HEK293 (cell line): ENCODE results near the gene SP8.

Source experiments
- CTCF ChIA-PET: fragments of 350-600 bp; formaldehyde crosslinking; extraction: SDS; loops from one replicate; lab custom pipeline; 2021; ENCODE audit warnings: antibody characterized with exemption; lab: Yijun Ruan, JAX
- POLR2A ChIA-PET: fragments of 300-600 bp; formaldehyde crosslinking; extraction: SDS; loops from one replicate; lab custom pipeline; 2020; ENCODE audit warnings: antibody characterized with exemption, inconsistent platforms; lab: Yijun Ruan, JAX
- H3K27ac ChIP-seq: fragments of 200-500 bp; sonication (Bioruptor generic); 2 replicates; pipeline ENCODE4 v1.5.1; 2014; ENCODE audit warnings: low read depth, low read length, control low read depth, inconsistent platforms; ENCODE audit errors: extremely low read depth
- H3K36me3 ChIP-seq, 2 experiments: fragments of 200-500 bp in 1 of 2; sonication (Bioruptor generic) in 1 of 2; 1 replicate in 1 of 2; 2 replicates in 1 of 2; pipeline ENCODE4 v1.5.1; 2014 to 2017; ENCODE audit warnings: inconsistent platforms in 2 of 2, low read length in 2 of 2; ENCODE audit not compliant: control insufficient read depth in 2 of 2, insufficient read depth in 1 of 2
- H3K4me1 ChIP-seq: fragments of 200-500 bp; sonication (Bioruptor generic); 2 replicates; pipeline ENCODE4 v1.5.1; 2014; ENCODE audit warnings: mild to moderate bottlenecking, low read length, inconsistent platforms; ENCODE audit not compliant: control insufficient read depth, insufficient read depth
- H3K4me3 ChIP-seq: 2 replicates; pipeline ENCODE4 v1.5.1; 2011; ENCODE audit warnings: low read depth, mild to moderate bottlenecking, control low read depth, low read length, moderate library complexity
- H3K9me3 ChIP-seq: fragments of 200-500 bp; sonication (Bioruptor generic); 2 replicates; pipeline ENCODE4 v1.5.1; 2014; ENCODE audit warnings: low read depth, low read length, inconsistent platforms; ENCODE audit not compliant: control insufficient read depth, insufficient read depth
- HOXA7 ChIP-seq: sonication (generic); formaldehyde crosslinking; IDR thresholded peaks from 2 replicates; pipeline ENCODE4 v1.8.1; 2022; ENCODE audit warnings: missing genetic modification reagents, borderline replicate concordance
- HOXC10 ChIP-seq: sonication (generic); formaldehyde crosslinking; IDR thresholded peaks from 2 replicates; pipeline ENCODE4 v1.8.1; 2023; ENCODE audit warnings: mild to moderate bottlenecking, missing genetic modification reagents
- MEIS1 ChIP-seq: sonication (generic); formaldehyde crosslinking; IDR thresholded peaks from 2 replicates; pipeline ENCODE4 v1.8.1; 2022; ENCODE audit warnings: missing genetic modification reagents, mild to moderate bottlenecking, borderline replicate concordance
- MZF1 ChIP-seq: fragments of 450-650 bp; formaldehyde crosslinking; IDR thresholded peaks from 2 replicates; pipeline ENCODE4 v1.5.1; 2017; ENCODE audit warnings: missing biosample characterization, missing genetic modification characterization, borderline replicate concordance
- PRDM4 ChIP-seq: fragments of 450-650 bp; formaldehyde crosslinking; IDR thresholded peaks from 2 replicates; pipeline ENCODE4 v1.5.1; 2017; ENCODE audit warnings: missing biosample characterization, missing genetic modification characterization
- PRDM6 ChIP-seq: fragments of 450-650 bp; formaldehyde crosslinking; IDR thresholded peaks from 2 replicates; pipeline ENCODE4 v1.5.1; 2017; ENCODE audit warnings: missing biosample characterization, missing genetic modification characterization
- SP7 ChIP-seq: fragments of 450-650 bp; formaldehyde crosslinking; IDR thresholded peaks from 2 replicates; pipeline ENCODE4 v1.5.1; 2016; ENCODE audit warnings: missing biosample characterization, missing genetic modification characterization
- ZBTB21 ChIP-seq: fragments of 450-650 bp; formaldehyde crosslinking; IDR thresholded peaks from 2 replicates; pipeline ENCODE4 v1.5.1; 2017; ENCODE audit warnings: missing biosample characterization, missing genetic modification characterization
- ZBTB44 ChIP-seq: fragments of 450-650 bp; IDR thresholded peaks from 2 replicates; pipeline ENCODE4 v1.5.1; 2018; ENCODE audit warnings: missing biosample characterization, mild to moderate bottlenecking, missing genetic modification characterization
- ZBTB8A ChIP-seq: fragments of 450-650 bp; formaldehyde crosslinking; IDR thresholded peaks from 2 replicates; pipeline ENCODE4 v1.5.1; 2016; ENCODE audit warnings: missing biosample characterization, missing genetic modification characterization
- ZNF10 ChIP-seq: fragments of 450-650 bp; formaldehyde crosslinking; IDR thresholded peaks from 2 replicates; pipeline ENCODE4 v1.5.1; 2017; ENCODE audit warnings: missing biosample characterization, missing genetic modification characterization
- ZNF155 ChIP-seq: fragments of 450-650 bp; formaldehyde crosslinking; IDR thresholded peaks from 2 replicates; pipeline ENCODE4 v1.5.1; 2016; ENCODE audit warnings: missing biosample characterization, missing genetic modification characterization
- ZNF202 ChIP-seq: fragments of 450-650 bp; formaldehyde crosslinking; IDR thresholded peaks from 2 replicates; pipeline ENCODE4 v1.5.1; 2016; ENCODE audit warnings: missing biosample characterization, missing genetic modification characterization, borderline replicate concordance
- ZNF214 ChIP-seq: fragments of 450-650 bp; formaldehyde crosslinking; IDR thresholded peaks from 2 replicates; pipeline ENCODE4 v1.5.1; 2017; ENCODE audit warnings: missing biosample characterization, mild to moderate bottlenecking, missing genetic modification characterization, borderline replicate concordance
- ZNF280C ChIP-seq: fragments of 450-650 bp; formaldehyde crosslinking; IDR thresholded peaks from 2 replicates; pipeline ENCODE4 v1.5.1; 2016; ENCODE audit warnings: missing biosample characterization, missing genetic modification characterization
- ZNF350 ChIP-seq: fragments of 450-650 bp; formaldehyde crosslinking; IDR thresholded peaks from 2 replicates; pipeline ENCODE4 v1.5.0; 2017; ENCODE audit warnings: missing biosample characterization, mild to moderate bottlenecking, missing genetic modification characterization
- ZNF366 ChIP-seq: fragments of 450-650 bp; formaldehyde crosslinking; conservative IDR thresholded peaks from 2 replicates; pipeline ENCODE4 v1.5.1; 2016; ENCODE audit warnings: missing biosample characterization, missing genetic modification characterization
- ZNF37A ChIP-seq: fragments of 450-650 bp; IDR thresholded peaks from 2 replicates; pipeline ENCODE4 v1.5.1; 2018; ENCODE audit warnings: missing biosample characterization, missing genetic modification characterization
- ZNF510 ChIP-seq: fragments of 450-650 bp; formaldehyde crosslinking; IDR thresholded peaks from 2 replicates; pipeline ENCODE4 v1.5.1; 2018; ENCODE audit warnings: mild to moderate bottlenecking, missing genetic modification characterization, missing biosample characterization; ENCODE audit not compliant: insufficient replicate concordance
- ZNF513 ChIP-seq: fragments of 450-650 bp; IDR thresholded peaks from 2 replicates; pipeline ENCODE4 v1.5.1; 2018; ENCODE audit warnings: missing biosample characterization, missing genetic modification characterization
- ZNF530 ChIP-seq: fragments of 450-650 bp; formaldehyde crosslinking; IDR thresholded peaks from 2 replicates; pipeline ENCODE4 v1.5.1; 2016; ENCODE audit warnings: low read depth, missing biosample characterization, missing genetic modification characterization
- ZNF544 ChIP-seq: fragments of 450-650 bp; formaldehyde crosslinking; IDR thresholded peaks from 2 replicates; pipeline ENCODE4 v1.5.0; 2017; ENCODE audit warnings: missing biosample characterization, missing genetic modification characterization
- ZNF76 ChIP-seq: fragments of 450-650 bp; formaldehyde crosslinking; IDR thresholded peaks from 2 replicates; pipeline ENCODE4; 2016; ENCODE audit warnings: low read depth, missing biosample characterization, missing genetic modification characterization, borderline replicate concordance
- ZNF768 ChIP-seq: fragments of 450-650 bp; formaldehyde crosslinking; IDR thresholded peaks from 2 replicates; pipeline ENCODE4 v1.5.1; 2018; ENCODE audit warnings: missing biosample characterization, mild to moderate bottlenecking, missing genetic modification characterization
- ZXDB ChIP-seq: fragments of 450-650 bp; formaldehyde crosslinking; IDR thresholded peaks from 2 replicates; pipeline ENCODE4 v1.5.1; 2016; ENCODE audit warnings: missing biosample characterization, missing genetic modification characterization

The SP8 gene

GRCh38 chr7:20747001-20747400 is 39.7 kb downstream of the SP8 start (continued):
- TF ChIP-seq ZNF510 (no peak), ZNF214 (tag by site-specific recombination) (no peak), ZNF544 (tag by site-specific recombination) (no peak), ZNF530 (no peak), HOXA7 (CRISPR knock-in tag) (no peak), ZBTB8A (tag by site-specific recombination) (no peak), ZNF513 (no peak), HOXC10 (CRISPR knock-in tag) (no peak), ZNF768 (tag by site-specific recombination) (no peak)

- Histone ChIP-seq H3K4me1 (peaks cover 9% of the 10 kb centered on the region), H3K4me3 (no peak overlapping the region), H3K9me3 (no peaks in the 10 kb centered on the region), H3K27ac (no peak overlapping the region), H3K36me3 (no peaks in the 10 kb centered on the region)
- POLR2A ChIA-PET: interaction anchor here (0.6 kb wide), 1 partner anchor 24 kb away, joined by 3 read pairs; no protein-coding TSS in a partner anchor
- CTCF ChIA-PET: interaction anchor here (1.0 to 1.5 kb wide), 3 partner anchors 8 to 1021 kb away, joined by 3 to 4 read pairs (median 3); no protein-coding TSS in a partner anchor
- TF ChIP-seq ZXDB (tag by site-specific recombination) (no peak), ZNF350 (tag by site-specific recombination) (no peak), ZNF280C (tag by site-specific recombination) (no peak), ZBTB21 (tag by site-specific recombination) (no peak), ZNF155 (no peak), ZNF37A (no peak), ZNF76 (tag by site-specific recombination) (no peak), SP7 (tag by site-specific recombination) (no peak)
Observed at GRCh38 chr7:20745702-20746101, 41.0 kb downstream of the SP8 start.

- POLR2A ChIA-PET: no interaction called here
- H3K9me3 ChIP-seq: no peaks in the 10 kb centered on the region
- peaks cover 9% of the 10 kb centered on the region for H3K4me1 ChIP-seq
- H3K27ac ChIP-seq: no peak overlapping the region
- H3K4me3 ChIP-seq: no peak overlapping the region
- no peaks in the 10 kb centered on the region for H3K36me3 ChIP-seq
- CTCF ChIA-PET: interaction anchor here (0.5 to 2.1 kb wide), 17 partner anchors 9 to 1726 kb away, joined by 3 to 10 read pairs (median 3); no protein-coding TSS in a partner anchor
- TF ChIP-seq ZNF366 (tag by site-specific recombination) (peak; percentile 54), ZBTB44 (peak; percentile 65), PRDM6 (tag by site-specific recombination) (peak; percentile 75), PRDM4 (tag by site-specific recombination) (peak; percentile 28; the same call in 1 of the 2 replicates), MZF1 (tag by site-specific recombination) (0 out of 2 replicates have a peak, but pooled peaks have one; percentile 54), SP7 (tag by site-specific recombination) (peak; percentile 89), ZNF10 (tag by site-specific recombination) (peak; percentile 14; the same call in 1 of the 2 replicates), ZNF202 (tag by site-specific recombination) (no peak), MEIS1 (CRISPR knock-in tag) (peak; percentile 89; the same call in 1 of the 2 replicates)
Observed at GRCh38 chr7:20744954-20745446, 41.7 kb downstream of the SP8 start.
